Progenitor cell of endocrine pancreas (in vitro differentiated cells): ENCODE data around the gene ARHGEF28. TPM values are rescaled to one million over a fixed set of nuclear protein-coding genes. Genes with fewer than 3 reads are reported as not detected.

Source experiments
- DNase-seq: peaks from one replicate; pipeline ENCODE4 v3.0.0; 2021; ENCODE audit warnings: low spot score; ENCODE audit not compliant: unreplicated experiment
- H3K27ac Mint-ChIP-seq: 2 replicates; pipeline ENCODE4 v1.8.0; 2021; ENCODE audit warnings: mild to moderate bottlenecking, moderate library complexity, mixed read lengths
- H3K27me3 Mint-ChIP-seq: 2 replicates; pipeline ENCODE4 v1.8.0; 2021; ENCODE audit warnings: mixed read lengths
- H3K36me3 Mint-ChIP-seq: 2 replicates; pipeline ENCODE4 v1.8.0; 2022; ENCODE audit warnings: mixed read lengths; ENCODE audit not compliant: insufficient read depth
- H3K4me1 Mint-ChIP-seq: 2 replicates; pipeline ENCODE4 v1.8.0; 2021; ENCODE audit warnings: low read depth, mixed read lengths
- H3K4me3 Mint-ChIP-seq: 2 replicates; pipeline ENCODE4 v1.8.0; 2021; ENCODE audit warnings: low read depth, mild to moderate bottlenecking, moderate library complexity, mixed read lengths
- H3K9me3 Mint-ChIP-seq: 2 replicates; pipeline ENCODE4 v1.8.0; 2021; ENCODE audit warnings: low read depth, mixed read lengths
- CTCF ChIP-seq: fragments of 200-600 bp; sonication (generic); IDR thresholded peaks from one replicate; pipeline ENCODE4 v1.5.0; 2021; ENCODE audit warnings: antibody characterized with exemption, mild to moderate bottlenecking; ENCODE audit not compliant: unreplicated experiment
- total RNA-seq: library from RNA; stranded (reverse); gene quantifications from 2 replicates; pipeline ENCODE4 v1.2.1, GENCODE V29; 2021

ARHGEF28 gene
- total RNA-seq, 1 donor from 2014 or later = 15.0 TPM

DNA sequence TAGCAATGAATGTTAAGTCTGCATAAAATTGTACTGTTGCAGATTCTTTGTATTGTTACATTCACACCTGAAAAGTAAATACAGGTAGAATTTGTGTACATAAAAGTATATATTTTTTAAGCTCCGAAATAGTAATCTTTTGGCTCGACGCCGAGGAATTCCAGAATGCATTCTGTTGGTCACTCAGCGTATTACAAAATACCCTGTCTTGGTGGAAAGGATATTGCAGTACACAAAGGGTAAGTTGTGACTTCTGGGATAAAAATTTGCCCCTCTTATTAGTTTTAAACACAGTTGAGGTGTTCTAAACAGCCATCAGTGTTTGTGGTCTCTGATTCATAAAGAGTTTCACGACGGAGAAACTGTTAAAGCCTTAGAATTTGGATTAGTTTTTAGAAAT lies 257.6 kb downstream of the ARHGEF28 start:
- no peak for TF ChIP-seq CTCF
- Mint-ChIP-seq H3K4me1 (peaks cover 9% of the 10 kb centered on the region), H3K27ac (no peak overlapping the region), H3K9me3 (peaks cover 3% of the 10 kb centered on the region), H3K4me3 (no peak overlapping the region), H3K27me3 (no peaks in the 10 kb centered on the region), H3K36me3 (peaks cover 6% of the 10 kb centered on the region)
- no peak for DNase-seq

GRCh38 chr5:73887688-73888087 lies 261.7 kb downstream of the ARHGEF28 start:
- DNase-seq = no peak
- Mint-ChIP-seq H3K36me3 (peaks cover 7% of the 10 kb centered on the region), H3K9me3 (no peaks in the 10 kb centered on the region), H3K4me1 (peaks cover 9% of the 10 kb centered on the region), H3K27ac (no peak overlapping the region), H3K27me3 (no peaks in the 10 kb centered on the region), H3K4me3 (no peak overlapping the region)
- no peak for TF ChIP-seq CTCF

GRCh38 chr5:73890569-73890968 lies 264.6 kb downstream of the ARHGEF28 start:
- H3K27me3 Mint-ChIP-seq = no peaks in the 10 kb centered on the region
- H3K9me3 Mint-ChIP-seq = no peaks in the 10 kb centered on the region
- H3K4me1 Mint-ChIP-seq = no peaks in the 10 kb centered on the region
- no peak overlapping the region for H3K4me3 Mint-ChIP-seq
- DNase-seq = no peak
- H3K36me3 Mint-ChIP-seq = peaks cover 17% of the 10 kb centered on the region
- H3K27ac Mint-ChIP-seq = no peak overlapping the region
- no peak for TF ChIP-seq CTCF

DNA sequence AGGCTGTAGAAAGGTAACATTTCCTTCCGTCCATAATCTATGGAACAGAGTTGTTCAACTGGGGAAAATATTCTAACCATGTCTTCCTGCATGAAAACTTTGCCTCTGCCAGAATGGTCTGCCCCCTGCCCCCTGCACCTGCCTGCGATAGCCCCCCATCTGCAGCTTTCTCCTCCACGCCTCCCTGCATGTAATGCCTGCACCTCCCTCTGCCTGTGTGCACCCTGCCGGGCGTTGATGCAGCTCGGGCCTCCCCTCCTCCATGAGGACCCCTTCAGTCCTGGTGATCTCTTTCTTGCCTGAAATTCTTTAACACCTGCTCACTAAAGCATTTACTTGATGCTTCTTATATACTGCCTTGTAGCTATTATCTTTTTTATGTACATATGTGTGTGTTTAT lies 266.2 kb downstream of the ARHGEF28 start:
- Mint-ChIP-seq H3K9me3 (no peaks in the 10 kb centered on the region), H3K27ac (no peak overlapping the region), H3K4me3 (no peak overlapping the region), H3K36me3 (peaks cover 18% of the 10 kb centered on the region), H3K4me1 (no peaks in the 10 kb centered on the region), H3K27me3 (no peaks in the 10 kb centered on the region)
- no peak for TF ChIP-seq CTCF
- DNase-seq = no peak

DNA sequence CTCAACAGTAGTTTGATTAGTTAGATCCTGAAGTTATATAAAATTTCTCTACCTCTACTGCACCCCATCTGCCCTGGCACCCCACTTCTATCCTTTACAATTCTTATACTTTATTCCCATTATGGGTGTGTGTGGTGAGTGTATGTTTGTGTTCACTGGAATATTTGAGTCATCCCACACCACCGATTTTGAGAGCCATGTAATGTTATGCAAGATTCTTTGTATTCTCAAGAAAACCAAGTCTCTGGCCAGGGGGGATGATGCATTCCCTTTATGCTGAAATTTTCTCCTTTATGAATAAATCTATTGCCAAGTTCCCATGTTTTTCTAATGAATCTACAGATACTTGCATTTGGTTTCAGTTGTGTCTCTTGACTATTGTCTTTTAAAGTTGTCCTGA lies 266.8 kb downstream of the ARHGEF28 start:
- Mint-ChIP-seq H3K4me1 (no peaks in the 10 kb centered on the region), H3K27ac (no peak overlapping the region), H3K36me3 (peaks cover 18% of the 10 kb centered on the region), H3K27me3 (no peaks in the 10 kb centered on the region), H3K9me3 (no peaks in the 10 kb centered on the region), H3K4me3 (no peak overlapping the region)
- TF ChIP-seq CTCF = no peak
- no peak for DNase-seq
